B cell (primary cell): ENCODE results near the gene RPA1.

Source experiments
- CTCF ChIP-seq: fragments of 200-600 bp; IDR thresholded peaks from one replicate; pipeline ENCODE4 v1.8.0; 2022; ENCODE audit warnings: antibody characterized with exemption, mild to moderate bottlenecking
- EZH2 ChIP-seq: IDR thresholded peaks from 2 replicates; pipeline ENCODE4 v1.6.1; 2012; ENCODE audit warnings: borderline replicate concordance, low read depth, mild to moderate bottlenecking, moderate library complexity, low read length; ENCODE audit not compliant: insufficient read depth, poor library complexity, severe bottlenecking

DNA sequence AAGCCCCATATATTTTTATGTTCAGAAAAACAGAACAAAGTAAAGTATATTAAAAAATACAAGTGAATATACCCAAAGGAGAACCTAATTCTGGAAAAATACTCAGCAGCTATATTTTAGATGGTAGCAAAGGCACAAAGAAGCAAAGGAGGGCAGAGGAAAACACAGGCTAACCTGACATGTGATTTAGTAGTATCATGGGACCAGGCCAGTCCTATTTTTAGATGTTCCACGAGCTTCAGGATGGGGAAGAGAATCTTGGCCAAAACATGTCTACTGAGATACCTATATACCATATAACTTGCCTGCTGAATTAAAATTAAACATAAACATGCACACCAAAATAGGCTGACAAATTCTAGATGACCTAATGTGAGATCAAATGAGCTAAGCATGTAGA, 33.0 kb upstream of the RPA1 start:
- no peak for TF ChIP-seq EZH2
- TF ChIP-seq CTCF = no peak
